IMR-90 (cell line): Measurements from ENCODE around the gene LAMA2. TPM values are rescaled to one million over a fixed set of nuclear protein-coding genes. Genes with fewer than 3 reads are reported as not detected.

Source experiments
- ATAC-seq: fragments of 200-7000 bp; cut with Tn5 transposase; 2 replicates; pipeline ENCODE4 v1.9.1; 2020; ENCODE audit warnings: low read depth, mild to moderate bottlenecking, moderate library complexity
- BruUV-seq: library from RNA; stranded (reverse); fragments of 400-500 nt; replicated peaks from 2 replicates; lab custom pipeline; 2021; lab: Mats Ljungman, UMichigan
- CTCF ChIA-PET: fragments of 300-600 bp; formaldehyde crosslinking; extraction: SDS; loops from one replicate; lab custom pipeline; 2021; ENCODE audit warnings: antibody characterized with exemption; lab: Yijun Ruan, JAX
- POLR2A ChIA-PET: fragments of 300-600 bp; sonication (Branson Sonifier 250); formaldehyde crosslinking; loops from one replicate; lab custom pipeline; 2022; ENCODE audit warnings: antibody characterized with exemption; ENCODE audit not compliant: unreplicated experiment; lab: Charles Lee
- DNase-seq: peaks from one replicate; pipeline ENCODE4 v3.0.0; 2013
- H2AFZ ChIP-seq: replicated peaks from 2 replicates; pipeline ENCODE3; 2013; ENCODE audit warnings: low read length, mild to moderate bottlenecking; ENCODE audit not compliant: poor library complexity
- H2AK5ac ChIP-seq: 2 replicates; pipeline ENCODE4 v1.6.1; 2013; ENCODE audit warnings: low read depth, low read length, inconsistent platforms
- H2AK9ac ChIP-seq: replicated peaks from 2 replicates; pipeline ENCODE3; 2013; ENCODE audit warnings: mild to moderate bottlenecking, low read depth, low read length, moderate library complexity; ENCODE audit not compliant: poor library complexity
- H2BK120ac ChIP-seq: 2 replicates; pipeline ENCODE4 v1.6.1; 2013; ENCODE audit warnings: low read depth, low read length, inconsistent platforms
- H2BK15ac ChIP-seq: 3 replicates; pipeline ENCODE4 v1.6.1; 2013; ENCODE audit warnings: low read depth, low read length, inconsistent platforms
- H2BK20ac ChIP-seq: 2 replicates; pipeline ENCODE4 v1.6.1; 2013; ENCODE audit warnings: low read depth, mild to moderate bottlenecking, inconsistent platforms, low read length, moderate library complexity
- H2BK5ac ChIP-seq: 2 replicates; pipeline ENCODE4 v1.6.1; 2013; ENCODE audit warnings: mild to moderate bottlenecking, low read depth, low read length, inconsistent platforms; ENCODE audit not compliant: poor library complexity, severe bottlenecking
- H3K14ac ChIP-seq: replicated peaks from 2 replicates; pipeline ENCODE4 v1.6.1; 2013; ENCODE audit warnings: low read depth, low read length, inconsistent platforms
- H3K18ac ChIP-seq: 2 replicates; pipeline ENCODE4 v1.6.1; 2013; ENCODE audit warnings: low read depth, low read length, control low read depth
- H3K23ac ChIP-seq: 2 replicates; pipeline ENCODE4 v1.6.1; 2013; ENCODE audit warnings: low read depth, low read length, inconsistent platforms
- H3K27ac ChIP-seq: 2 replicates; pipeline ENCODE4 v1.5.1; 2013; ENCODE audit warnings: mild to moderate bottlenecking, control low read depth, low read length; ENCODE audit not compliant: insufficient read depth
- H3K27me3 ChIP-seq: 2 replicates; pipeline ENCODE4 v1.6.1; 2013; ENCODE audit warnings: low read length; ENCODE audit not compliant: control insufficient read depth, insufficient read depth
- H3K36me3 ChIP-seq: 2 replicates; pipeline ENCODE4 v1.6.1; 2013; ENCODE audit warnings: low read length, mixed read lengths; ENCODE audit not compliant: control insufficient read depth, insufficient read depth
- H3K4ac ChIP-seq: 2 replicates; pipeline ENCODE4 v1.6.1; 2013; ENCODE audit warnings: low read depth, low read length, inconsistent platforms
- H3K4me1 ChIP-seq: 2 replicates; pipeline ENCODE4 v1.6.1; 2013; ENCODE audit warnings: low read length, mixed read lengths; ENCODE audit not compliant: control insufficient read depth, insufficient read depth
- H3K4me2 ChIP-seq: 2 replicates; pipeline ENCODE4 v1.6.1; 2013; ENCODE audit warnings: low read depth, mild to moderate bottlenecking, control low read depth, low read length, moderate library complexity
- H3K4me3 ChIP-seq: 2 replicates; pipeline ENCODE4 v1.5.1; 2013; ENCODE audit warnings: low read depth, mild to moderate bottlenecking, control low read depth, low read length, moderate library complexity; ENCODE audit not compliant: insufficient read depth
- H3K56ac ChIP-seq: 2 replicates; pipeline ENCODE4 v1.6.1; 2013; ENCODE audit warnings: low read length, inconsistent platforms; ENCODE audit not compliant: insufficient read depth; ENCODE audit errors: extremely low read depth
- H3K79me1 ChIP-seq, 2 experiments: 2 replicates each; pipeline ENCODE4 v1.6.1; 2013; ENCODE audit warnings: low read length in 2 of 2, inconsistent platforms in 1 of 2, low read depth in 1 of 2
- H3K9ac ChIP-seq: 2 replicates; pipeline ENCODE4 v1.6.1; 2013; ENCODE audit warnings: low read depth, low read length, control low read depth
- H3K9me1 ChIP-seq: 2 replicates; pipeline ENCODE4 v1.6.1; 2013; ENCODE audit warnings: low read length, inconsistent platforms; ENCODE audit not compliant: insufficient read depth
- H3K9me3 ChIP-seq: 2 replicates; pipeline ENCODE4 v1.6.1; 2013; ENCODE audit warnings: low read length; ENCODE audit not compliant: control insufficient read depth, insufficient read depth
- H4K20me1 ChIP-seq: 2 replicates; pipeline ENCODE4 v1.6.1; 2013; ENCODE audit warnings: low read length, inconsistent platforms; ENCODE audit not compliant: insufficient read depth
- H4K5ac ChIP-seq: 2 replicates; pipeline ENCODE4 v1.6.1; 2013; ENCODE audit warnings: mild to moderate bottlenecking, low read depth, low read length, control low read depth
- H4K8ac ChIP-seq, 2 experiments: 2 replicates each; pipeline ENCODE4 v1.6.1; 2013; ENCODE audit warnings: low read depth in 2 of 2, low read length in 2 of 2, control low read depth in 1 of 2, inconsistent platforms in 1 of 2
- H4K91ac ChIP-seq: 2 replicates; pipeline ENCODE4 v1.6.1; 2013; ENCODE audit warnings: low read depth, low read length, inconsistent platforms; ENCODE audit not compliant: insufficient read depth
- BHLHE40 ChIP-seq: fragments of 150-350 bp; IDR thresholded peaks from 2 replicates; pipeline ENCODE4 v1.6.1; 2016; ENCODE audit warnings: mild to moderate bottlenecking, low read depth, low read length
- CEBPB ChIP-seq: IDR thresholded peaks from 2 replicates; pipeline ENCODE4 v1.6.1; 2012; ENCODE audit warnings: low read depth, low read length, improper control_type of control experiment
- CHD1 ChIP-seq: IDR thresholded peaks from 2 replicates; pipeline ENCODE4 v1.6.1; 2012; ENCODE audit warnings: low read depth, low read length, improper control_type of control experiment
- FOS ChIP-seq: fragments of 150-350 bp; IDR thresholded peaks from 2 replicates; pipeline ENCODE4 v1.6.1; 2016; ENCODE audit warnings: low read depth, low read length
- MAFK ChIP-seq: IDR thresholded peaks from 2 replicates; pipeline ENCODE4 v1.6.1; 2012; ENCODE audit warnings: low read depth, low read length, improper control_type of control experiment
- MAZ ChIP-seq: IDR thresholded peaks from 2 replicates; pipeline ENCODE4 v1.6.1; 2012; ENCODE audit warnings: low read depth, mild to moderate bottlenecking, low read length, improper control_type of control experiment, moderate library complexity, borderline replicate concordance
- MXI1 ChIP-seq: IDR thresholded peaks from 2 replicates; pipeline ENCODE4 v1.6.1; 2012; ENCODE audit warnings: low read depth, mild to moderate bottlenecking, low read length, moderate library complexity, borderline replicate concordance
- NFE2L2 ChIP-seq: fragments of 150-350 bp; IDR thresholded peaks from 2 replicates; pipeline ENCODE4 v1.6.1; 2016; ENCODE audit warnings: low read depth, mild to moderate bottlenecking, low read length
- POLR2A ChIP-seq: IDR thresholded peaks from 2 replicates; pipeline ENCODE4 v1.6.1; 2012; ENCODE audit warnings: mild to moderate bottlenecking, low read depth, low read length
- RAD21 ChIP-seq: IDR thresholded peaks from 2 replicates; pipeline ENCODE4 v1.6.1; 2012; ENCODE audit warnings: low read length, improper control_type of control experiment
- RCOR1 ChIP-seq: IDR thresholded peaks from 2 replicates; pipeline ENCODE4 v1.6.1; 2012; ENCODE audit warnings: mild to moderate bottlenecking, low read length, improper control_type of control experiment; ENCODE audit not compliant: insufficient replicate concordance
- RFX5 ChIP-seq: IDR thresholded peaks from 2 replicates; pipeline ENCODE4 v1.8.0; 2012; ENCODE audit warnings: low read depth, mild to moderate bottlenecking, low read length, moderate library complexity
- SMC3 ChIP-seq: fragments of 150-350 bp; IDR thresholded peaks from 2 replicates; pipeline ENCODE4 v1.6.1; 2016; ENCODE audit warnings: low read depth, mild to moderate bottlenecking, antibody characterized with exemption, low read length, moderate library complexity
- USF2 ChIP-seq: fragments of 150-350 bp; IDR thresholded peaks from 2 replicates; pipeline ENCODE4 v1.6.1; 2017; ENCODE audit warnings: mild to moderate bottlenecking, antibody characterized with exemption, low read length, low read depth
- WGBS, 2 experiments: methylation state at CpG; one replicate each; pipeline versions ENCODE4 v1.1.5 to v1.1.7; 2013; ENCODE audit warnings: missing lambda C conversion rate in 2 of 2; ENCODE audit not compliant: insufficient read length in 1 of 2; ENCODE audit errors: extremely low coverage in 2 of 2; 5-methylcytosine and 5-hydroxymethylcytosine counted together
- dilution Hi-C: fragments of 300-500 bp; cut with HindIII; formaldehyde crosslinking; loops from one replicate; pipeline ENCODE4 v1.14.3; 2018; ENCODE audit warnings: low sequenced_read_pairs; ENCODE audit not compliant: unreplicated experiment
- in situ Hi-C: fragments of 300-500 bp; cut with MboI; formaldehyde crosslinking; loops from 3 replicates; pipeline ENCODE4 v1.14.3; 2019; ENCODE audit warnings: low sequenced_read_pairs, inconsistent platforms, mixed read lengths
- intact Hi-C: fragments of 100-400 bp; cut with micrococcal nuclease; formaldehyde crosslinking; loops from 2 replicates; pipeline ENCODE4 v1.10.0; 2022
- polyA plus RNA-seq, 3 experiments: library from polyadenylated mRNA; depleted of rRNA; stranded (reverse); fragments of >200 nt; gene quantifications; 2 replicates each; pipeline ENCODE4 v1.2.3, GENCODE V29; 2012; ENCODE audit warnings: low replicate concordance in 1 of 3
- total RNA-seq: library from RNA; depleted of rRNA; stranded (reverse); fragments of >200 nt; gene quantifications from 2 replicates; pipeline ENCODE4 v1.2.3, GENCODE V29; 2012
- TF ChIP-seq, protein P1 (sequence below): conservative IDR thresholded peaks from 2 replicates; pipeline ENCODE4 v1.5.1; 2012; ENCODE audit warnings: mild to moderate bottlenecking, low read depth, low read length, improper control_type of control experiment
- TF ChIP-seq, protein P2 (sequence below): fragments of 150-350 bp; IDR thresholded peaks from 2 replicates; pipeline ENCODE4 v1.6.1; 2016; ENCODE audit warnings: low read depth, mild to moderate bottlenecking, low read length, moderate library complexity, borderline replicate concordance

Gene LAMA2
- total and polyA plus RNA-seq, 2 of the 4 experiments (the other 2 are of a cell fraction): 9.9 to 13.3 TPM

DNA sequence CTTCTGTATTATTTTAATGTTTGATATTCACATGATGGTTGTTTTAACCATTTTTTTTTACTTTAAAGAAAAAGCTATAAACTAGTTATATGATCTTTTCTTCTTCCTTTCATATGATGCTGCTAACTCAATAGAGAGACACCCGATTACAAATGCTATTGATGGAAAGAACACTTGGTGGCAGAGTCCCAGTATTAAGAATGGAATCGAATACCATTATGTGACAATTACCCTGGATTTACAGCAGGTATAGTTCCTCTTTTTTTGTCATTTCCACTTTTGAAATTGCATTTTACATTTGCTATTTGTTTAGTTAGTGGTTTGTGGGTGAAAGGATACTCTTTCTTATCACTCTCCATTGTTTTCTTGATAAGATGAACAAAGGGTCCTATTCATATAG lies 176.7 kb downstream of the LAMA2 start:
- intact Hi-C loops: no loop called here
- no peak overlapping the region for H3K18ac ChIP-seq
- no TSS peak for BruUV-seq
- no peak overlapping the region for H3K27ac ChIP-seq
- WGBS, 2 experiments: no CpG with 5 or more reads among the region's 2 CpGs
- TF ChIP-seq MAZ: no peak
- no peak for TF ChIP-seq CHD1
- TF ChIP-seq FOS: no peak
- no peak for TF ChIP-seq POLR2A
- TF ChIP-seq RFX5: no peak
- TF ChIP-seq, protein P1, sequence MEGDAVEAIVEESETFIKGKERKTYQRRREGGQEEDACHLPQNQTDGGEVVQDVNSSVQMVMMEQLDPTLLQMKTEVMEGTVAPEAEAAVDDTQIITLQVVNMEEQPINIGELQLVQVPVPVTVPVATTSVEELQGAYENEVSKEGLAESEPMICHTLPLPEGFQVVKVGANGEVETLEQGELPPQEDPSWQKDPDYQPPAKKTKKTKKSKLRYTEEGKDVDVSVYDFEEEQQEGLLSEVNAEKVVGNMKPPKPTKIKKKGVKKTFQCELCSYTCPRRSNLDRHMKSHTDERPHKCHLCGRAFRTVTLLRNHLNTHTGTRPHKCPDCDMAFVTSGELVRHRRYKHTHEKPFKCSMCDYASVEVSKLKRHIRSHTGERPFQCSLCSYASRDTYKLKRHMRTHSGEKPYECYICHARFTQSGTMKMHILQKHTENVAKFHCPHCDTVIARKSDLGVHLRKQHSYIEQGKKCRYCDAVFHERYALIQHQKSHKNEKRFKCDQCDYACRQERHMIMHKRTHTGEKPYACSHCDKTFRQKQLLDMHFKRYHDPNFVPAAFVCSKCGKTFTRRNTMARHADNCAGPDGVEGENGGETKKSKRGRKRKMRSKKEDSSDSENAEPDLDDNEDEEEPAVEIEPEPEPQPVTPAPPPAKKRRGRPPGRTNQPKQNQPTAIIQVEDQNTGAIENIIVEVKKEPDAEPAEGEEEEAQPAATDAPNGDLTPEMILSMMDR: no peak
- no peak for TF ChIP-seq RAD21
- no peak for TF ChIP-seq CEBPB
- TF ChIP-seq, protein P2, sequence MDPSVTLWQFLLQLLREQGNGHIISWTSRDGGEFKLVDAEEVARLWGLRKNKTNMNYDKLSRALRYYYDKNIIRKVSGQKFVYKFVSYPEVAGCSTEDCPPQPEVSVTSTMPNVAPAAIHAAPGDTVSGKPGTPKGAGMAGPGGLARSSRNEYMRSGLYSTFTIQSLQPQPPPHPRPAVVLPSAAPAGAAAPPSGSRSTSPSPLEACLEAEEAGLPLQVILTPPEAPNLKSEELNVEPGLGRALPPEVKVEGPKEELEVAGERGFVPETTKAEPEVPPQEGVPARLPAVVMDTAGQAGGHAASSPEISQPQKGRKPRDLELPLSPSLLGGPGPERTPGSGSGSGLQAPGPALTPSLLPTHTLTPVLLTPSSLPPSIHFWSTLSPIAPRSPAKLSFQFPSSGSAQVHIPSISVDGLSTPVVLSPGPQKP: no peak
- TF ChIP-seq MXI1: no peak
- TF ChIP-seq SMC3: no peak
- TF ChIP-seq MAFK: no peak
- TF ChIP-seq BHLHE40: no peak
- TF ChIP-seq NFE2L2: no peak
- TF ChIP-seq USF2: no peak
- no peak for TF ChIP-seq RCOR1
- H4K20me1 ChIP-seq: no peaks in the 10 kb centered on the region
- H4K5ac ChIP-seq: no peak overlapping the region
- no peak overlapping the region for H3K23ac ChIP-seq
- H3K4me1 ChIP-seq: no peaks in the 10 kb centered on the region
- ChIA-PET POLR2A (no interaction called here), CTCF (interaction anchor here (0.6 kb wide), 1 partner anchor 15 kb away, joined by 3 read pairs; no protein-coding TSS in a partner anchor)
- no peak for DNase-seq
- no peak overlapping the region for H2BK120ac ChIP-seq
- H3K4me2 ChIP-seq: no peak overlapping the region
- H3K4me3 ChIP-seq: no peak overlapping the region
- no peak overlapping the region for H2BK20ac ChIP-seq
- in situ Hi-C loops: no loop called here
- H3K79me1 ChIP-seq: no peaks in the 10 kb centered on the region
- H3K36me3 ChIP-seq: no peaks in the 10 kb centered on the region
- no peak overlapping the region for H3K4ac ChIP-seq
- no peak for ATAC-seq
- no peaks in the 10 kb centered on the region for H3K9me3 ChIP-seq
- H3K14ac ChIP-seq: no peak overlapping the region
- no peak overlapping the region; the same call in 1 of the 2 replicates for H3K56ac ChIP-seq
- H2AK9ac ChIP-seq: no peak overlapping the region
- no peak overlapping the region for H4K8ac ChIP-seq
- H4K91ac ChIP-seq: no peak overlapping the region
- H3K9ac ChIP-seq: no peak overlapping the region
- no peak overlapping the region for H2BK5ac ChIP-seq
- H2AK5ac ChIP-seq: no peak overlapping the region
- no peaks in the 10 kb centered on the region for H3K27me3 ChIP-seq
- dilution Hi-C loops: no loop called here
- H2AFZ ChIP-seq: no peak overlapping the region
- H3K9me1 ChIP-seq: no peaks in the 10 kb centered on the region
- no peak overlapping the region for H2BK15ac ChIP-seq
